Breast epithelium (tissue), 3 donors: ENCODE data around the gene RUNX3.

Experiments used
- CTCF ChIP-seq, 3 donors: fragments of 450-650 bp; IDR thresholded peaks; one replicate each; pipeline ENCODE4 v1.5.1; 2016 to 2017; ENCODE audit warnings: antibody characterized with exemption in 3 of 3, mild to moderate bottlenecking in 3 of 3, moderate library complexity in 3 of 3
- POLR2A ChIP-seq: fragments of 450-650 bp; IDR thresholded peaks from one replicate; pipeline ENCODE4 v1.6.1; 2016; ENCODE audit warnings: antibody characterized with exemption, mild to moderate bottlenecking, moderate library complexity
- POLR2AphosphoS5 ChIP-seq, 3 donors: sonication (generic); formaldehyde crosslinking; IDR thresholded peaks; one replicate each; pipeline ENCODE4 v1.6.1; 2017; ENCODE audit warnings: antibody characterized with exemption in 3 of 3

GRCh38 chr1:24966121-24966723, 36.1 kb upstream of the RUNX3 start:
- no peak for TF ChIP-seq POLR2AphosphoS5 (IDR thresholded peaks at IDR 0.05)
- no peak for TF ChIP-seq CTCF (IDR thresholded peaks at IDR 0.05)
- TF ChIP-seq POLR2A: no peak
